Lower leg skin (tissue), 3 donors: ENCODE data around the gene DHRSX.
"Not testable (repeated sequence)": the region's sequence is repeated elsewhere in the genome, so short reads cannot be mapped to it uniquely, and the experiment has no call there.

Experiments used
- CTCF ChIP-seq, 3 donors: fragments of 450-650 bp; IDR thresholded peaks; one replicate each; pipeline ENCODE4 v1.5.1; 2016; ENCODE audit warnings: antibody characterized with exemption in 3 of 3, mild to moderate bottlenecking in 3 of 3, moderate library complexity in 2 of 3
- POLR2A ChIP-seq, 2 donors: fragments of 450-650 bp; IDR thresholded peaks; one replicate each; pipeline ENCODE4 v1.6.1; 2016 to 2017; ENCODE audit warnings: antibody characterized with exemption in 2 of 2, mild to moderate bottlenecking in 1 of 2, moderate library complexity in 1 of 2

- TF ChIP-seq CTCF, POLR2A (IDR thresholded peaks at IDR 0.05): not testable (repeated sequence)
Observed at GRCh38 chrX:2479982-2480381, 20.8 kb downstream of the DHRSX start.
